GM12878 (cell line): ENCODE results near the gene TEKT1. TPM values are rescaled to one million over a fixed set of nuclear protein-coding genes. Genes with fewer than 3 reads are reported as not detected.

Experiments
- ATF7 ChIP-seq: fragments of 450-650 bp; IDR thresholded peaks from 2 replicates; pipeline ENCODE4 v1.6.1; 2016; ENCODE audit warnings: low read depth, mild to moderate bottlenecking
- BCL11A ChIP-seq: IDR thresholded peaks from 2 replicates; pipeline ENCODE4 v1.6.1; 2011; ENCODE audit warnings: low read depth, low read length
- CREB1 ChIP-seq: IDR thresholded peaks from 2 replicates; pipeline ENCODE4 v1.6.1; 2012; ENCODE audit warnings: low read depth, mild to moderate bottlenecking, inconsistent platforms
- EP300 ChIP-seq, 2 experiments: fragments of 150-350 bp in 1 of 2; IDR thresholded peaks; 2 replicates each; pipeline ENCODE4 v1.6.1; 2011 to 2012; ENCODE audit warnings: low read depth in 2 of 2, low read length in 2 of 2, borderline replicate concordance in 1 of 2, improper control_type of control experiment in 1 of 2, inconsistent platforms in 1 of 2; ENCODE audit not compliant: control insufficient read depth in 1 of 2
- MYB ChIP-seq: fragments of 150-350 bp; IDR thresholded peaks from 2 replicates; pipeline ENCODE4 v1.6.1; 2014; ENCODE audit warnings: mild to moderate bottlenecking, low read depth, low read length, borderline replicate concordance
- NFXL1 ChIP-seq: fragments of 450-650 bp; IDR thresholded peaks from 2 replicates; pipeline ENCODE4 v1.6.1; 2017; ENCODE audit warnings: antibody characterized with exemption, mild to moderate bottlenecking, borderline replicate concordance
- PAX5 ChIP-seq: IDR thresholded peaks from 2 replicates; pipeline ENCODE4 v1.6.1; 2011; ENCODE audit warnings: low read depth, low read length, borderline replicate concordance
- POLR2AphosphoS5 ChIP-seq: IDR thresholded peaks from 2 replicates; pipeline ENCODE4 v1.6.1; 2011; ENCODE audit warnings: mild to moderate bottlenecking, low read length, inconsistent platforms
- PRDM15 ChIP-seq: fragments of 450-650 bp; formaldehyde crosslinking; IDR thresholded peaks from 2 replicates; pipeline ENCODE4 v1.4.0; 2020; ENCODE audit warnings: mild to moderate bottlenecking, moderate library complexity
- RELB ChIP-seq: fragments of 450-650 bp; IDR thresholded peaks from 2 replicates; pipeline ENCODE4 v1.6.1; 2017; ENCODE audit warnings: low read depth, mild to moderate bottlenecking, moderate library complexity
- SMARCA5 ChIP-seq: fragments of 450-650 bp; IDR thresholded peaks from 2 replicates; pipeline ENCODE4 v1.6.1; 2017; ENCODE audit warnings: mild to moderate bottlenecking
- ZBTB40 ChIP-seq: fragments of 450-650 bp; IDR thresholded peaks from 2 replicates; pipeline ENCODE4 v1.6.1; 2016; ENCODE audit warnings: mild to moderate bottlenecking, moderate library complexity, borderline replicate concordance
- polyA plus RNA-seq, 11 experiments: library from polyadenylated mRNA; depleted of rRNA in 4 of 11; unstranded in 6 of 11; stranded (reverse) in 5 of 11; fragments of >200 nt; fragmentation: Nextera tagmentation in 4 of 11; fragmentation: Illumina TruSeq in 1 of 11; extraction: Ambion mirVana in 4 of 11; extraction: Trizol in 1 of 11; gene quantifications; 1 replicate in 1 of 11; 2 replicates in 10 of 11; pipeline versions ENCODE4 v1.2.1 to v1.2.3, GENCODE V29; 2011 to 2016; ENCODE audit warnings: inconsistent platforms in 2 of 11, missing spikeins in 2 of 11, low read depth in 1 of 11
- total RNA-seq, 4 experiments: library from RNA; depleted of rRNA in 3 of 4; stranded (reverse); fragments of >200 nt in 3 of 4; fragmentation: Illumina TruSeq in 1 of 4; extraction: Trizol in 1 of 4; gene quantifications; 2 replicates each; pipeline versions ENCODE4 v1.2.1 to v1.2.3, GENCODE V29; 2013 to 2021

Gene TEKT1
- total and polyA plus RNA-seq, 10 of the 15 experiments (the other 5 are each of a cell fraction or from before 2014, with no cell fraction given), result not detected

- TF ChIP-seq RELB, result no peak
- TF ChIP-seq SMARCA5, result no peak
- TF ChIP-seq ATF7, result no peak
- TF ChIP-seq MYB, result no peak
- TF ChIP-seq CREB1, result no peak
- no peak for TF ChIP-seq EP300 (IDR thresholded peaks at IDR 0.05; ENCODE audit: borderline replicate concordance in 1 of 2, control insufficient read depth in 1 of 2, low read depth in 2 of 2, low read length in 2 of 2)
- TF ChIP-seq NFXL1, result no peak
- no peak for TF ChIP-seq PRDM15 (CRISPR knock-in tag)
- TF ChIP-seq POLR2AphosphoS5, result no peak
- TF ChIP-seq BCL11A, result no peak
- no peak for TF ChIP-seq ZBTB40
- no peak for TF ChIP-seq PAX5
- TF ChIP-seq, all 136 proteins: peak for 0
Observed at GRCh38 chr17:6868582-6868981, 37.1 kb upstream of the TEKT1 start (continued).
